Measurements from ENCODE around the gene CSNK2A3. TPM values are rescaled to one million over a fixed set of nuclear protein-coding genes. Genes with fewer than 3 reads are reported as not detected.

Gene CSNK2A3
- total RNA-seq, 1 experiment from 2014 or later: 1.7 TPM

- H3T11ph ChIP-seq (ENCODE audit: low read length): no peak overlapping the region
- H3K56ac ChIP-seq (ENCODE audit: insufficient read length, low read depth, low read length): no peak overlapping the region
- no peaks in the 10 kb centered on the region for H3K79me2 ChIP-seq (ENCODE audit: insufficient read depth, low read length)
- Mint-ChIP-seq H3K4me1 (no peaks in the 10 kb centered on the region), H3K4me3 (no peak overlapping the region), H3K27me3 (ENCODE audit: low read depth) (peaks cover 27% of the 10 kb centered on the region), H3K36me3 (ENCODE audit: insufficient read depth in 1 of 3, low read depth in 3 of 3) (no peaks in the 10 kb centered on the region), H3K27ac (0 out of 7 replicates have a peak overlapping the region, but pooled peaks of 1 of the 3 experiments have one; percentile 40), H3K9me3 (peaks cover 0 to under 1% of the 10 kb centered on the region in 2 experiments; a peak in 1 of 5 replicates)
- H3K4me2 ChIP-seq (ENCODE audit: insufficient read depth, insufficient read length, low read length): no peak overlapping the region
- H4K8ac ChIP-seq (replicated peaks; ENCODE audit: insufficient read length, low read depth, low read length): no peak overlapping the region
- no peaks in the 10 kb centered on the region for H3K23me2 ChIP-seq (ENCODE audit: insufficient read length, low read depth, low read length, poor library complexity, severe bottlenecking)
- no peak overlapping the region for H4K91ac ChIP-seq (ENCODE audit: insufficient read length, low read depth, low read length)
- no peaks in the 10 kb centered on the region for H4K20me1 ChIP-seq (ENCODE audit: control insufficient read depth, insufficient read depth, insufficient read length)
- no peak overlapping the region for H2BK5ac ChIP-seq (ENCODE audit: insufficient read length, low read length)
- H3K9me3 ChIP-seq (ENCODE audit: control insufficient read depth, low read depth, low read length): no peaks in the 10 kb centered on the region
- no peak for DNase-seq
- WGBS (ENCODE audit: extremely low coverage, insufficient read length, low lambda C conversion rate): no CpG with 5 or more reads among the region's 3 CpGs
- no peak overlapping the region for H2BK15ac ChIP-seq (ENCODE audit: low read depth, low read length)
- H3K79me1 ChIP-seq (ENCODE audit: insufficient read depth, low read depth, low read length, poor library complexity, severe bottlenecking): no peaks in the 10 kb centered on the region
- H3K4me1 ChIP-seq (ENCODE audit: insufficient read depth, low read length): no peaks in the 10 kb centered on the region
- H2BK20ac ChIP-seq (ENCODE audit: low read depth, low read length, poor library complexity, severe bottlenecking): no peak overlapping the region
- no peak overlapping the region for H4K5ac ChIP-seq (ENCODE audit: insufficient read length, low read depth, low read length)
- no peak overlapping the region for H2AFZ ChIP-seq (ENCODE audit: low read length)
- no peaks in the 10 kb centered on the region for H3K27me3 ChIP-seq (ENCODE audit: insufficient read depth, low read length)
- no peak overlapping the region for H3K4ac ChIP-seq (ENCODE audit: low read depth, low read length)
- no peak overlapping the region; the same call in 1 of the 2 replicates for H3K14ac ChIP-seq (ENCODE audit: insufficient read depth, low read length)
- H2BK12ac ChIP-seq (ENCODE audit: insufficient read length, low read depth, low read length): no peak overlapping the region
- TF ChIP-seq, protein P1, sequence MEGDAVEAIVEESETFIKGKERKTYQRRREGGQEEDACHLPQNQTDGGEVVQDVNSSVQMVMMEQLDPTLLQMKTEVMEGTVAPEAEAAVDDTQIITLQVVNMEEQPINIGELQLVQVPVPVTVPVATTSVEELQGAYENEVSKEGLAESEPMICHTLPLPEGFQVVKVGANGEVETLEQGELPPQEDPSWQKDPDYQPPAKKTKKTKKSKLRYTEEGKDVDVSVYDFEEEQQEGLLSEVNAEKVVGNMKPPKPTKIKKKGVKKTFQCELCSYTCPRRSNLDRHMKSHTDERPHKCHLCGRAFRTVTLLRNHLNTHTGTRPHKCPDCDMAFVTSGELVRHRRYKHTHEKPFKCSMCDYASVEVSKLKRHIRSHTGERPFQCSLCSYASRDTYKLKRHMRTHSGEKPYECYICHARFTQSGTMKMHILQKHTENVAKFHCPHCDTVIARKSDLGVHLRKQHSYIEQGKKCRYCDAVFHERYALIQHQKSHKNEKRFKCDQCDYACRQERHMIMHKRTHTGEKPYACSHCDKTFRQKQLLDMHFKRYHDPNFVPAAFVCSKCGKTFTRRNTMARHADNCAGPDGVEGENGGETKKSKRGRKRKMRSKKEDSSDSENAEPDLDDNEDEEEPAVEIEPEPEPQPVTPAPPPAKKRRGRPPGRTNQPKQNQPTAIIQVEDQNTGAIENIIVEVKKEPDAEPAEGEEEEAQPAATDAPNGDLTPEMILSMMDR (conservative IDR thresholded peaks at IDR 0.05): no peak
- no peak overlapping the region for H3K27ac ChIP-seq (ENCODE audit: insufficient read length, low read depth, low read length)
- no peak overlapping the region for H3K9ac ChIP-seq (ENCODE audit: extremely low read depth, insufficient read length, low read length)
- H3K18ac ChIP-seq (ENCODE audit: insufficient read length, low read depth, low read length): no peak overlapping the region
- H3K23ac ChIP-seq (ENCODE audit: insufficient read length, low read depth, low read length): no peak overlapping the region
- no peak overlapping the region for H2BK120ac ChIP-seq (ENCODE audit: low read depth, low read length, poor library complexity, severe bottlenecking)
- no peak overlapping the region for H2AK5ac ChIP-seq (ENCODE audit: insufficient read length, low read length)
These were observed 26.6 kb upstream of the CSNK2A3 start for GRCh38 chr11:11379661-11380060.

All from H9 (cell line).